OCI-M1 (cell line): Measurements from ENCODE around the gene MEGF9.
"Not testable (repeated sequence)": the region's sequence is repeated elsewhere in the genome, so short reads cannot be mapped to it uniquely, and the experiment has no call there.

Experiments
- DNase-seq: peaks from one replicate; lab custom pipeline; 2025; lab: John Stamatoyannopoulos, UW

MEGF9 gene

DNA sequence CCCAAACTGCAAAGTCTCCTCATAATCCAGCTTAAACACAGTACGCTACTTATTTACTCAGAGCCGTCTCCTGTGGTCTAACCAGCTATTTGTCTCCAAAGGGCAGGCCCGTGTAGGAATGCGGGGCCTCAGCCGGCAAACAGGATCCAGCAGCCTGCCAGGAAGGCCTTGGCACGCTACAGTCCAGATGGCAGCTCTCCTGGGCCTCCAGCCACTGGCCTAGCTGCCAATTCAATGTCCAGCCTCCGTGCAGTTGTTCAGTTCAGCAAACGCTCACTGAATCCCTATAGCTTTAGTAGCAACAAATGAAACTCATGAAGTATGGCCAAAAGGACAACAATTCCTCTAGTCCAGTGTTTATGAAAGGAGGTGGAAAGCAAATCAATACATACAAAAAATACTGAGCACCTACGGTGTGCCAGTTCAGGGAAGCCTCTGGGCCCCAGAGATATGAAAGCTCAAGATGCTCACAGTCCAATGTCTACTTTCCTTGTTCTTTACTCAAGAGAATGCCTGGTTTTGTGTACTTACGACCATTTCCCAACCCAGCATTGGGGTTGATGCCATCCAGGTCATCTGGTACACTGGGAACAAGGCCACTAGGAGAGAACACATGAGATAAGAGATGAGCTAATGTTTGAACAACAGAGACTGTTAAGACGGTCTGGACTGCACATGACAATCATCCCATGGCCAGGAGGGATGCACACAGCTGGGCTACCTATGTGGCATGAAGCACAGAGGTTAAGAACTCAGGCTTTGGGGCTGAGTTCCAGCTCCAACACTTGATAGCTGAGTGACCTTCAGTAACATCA, 142.6 kb downstream of the MEGF9 start:
- DNase-seq: no peak

DNA sequence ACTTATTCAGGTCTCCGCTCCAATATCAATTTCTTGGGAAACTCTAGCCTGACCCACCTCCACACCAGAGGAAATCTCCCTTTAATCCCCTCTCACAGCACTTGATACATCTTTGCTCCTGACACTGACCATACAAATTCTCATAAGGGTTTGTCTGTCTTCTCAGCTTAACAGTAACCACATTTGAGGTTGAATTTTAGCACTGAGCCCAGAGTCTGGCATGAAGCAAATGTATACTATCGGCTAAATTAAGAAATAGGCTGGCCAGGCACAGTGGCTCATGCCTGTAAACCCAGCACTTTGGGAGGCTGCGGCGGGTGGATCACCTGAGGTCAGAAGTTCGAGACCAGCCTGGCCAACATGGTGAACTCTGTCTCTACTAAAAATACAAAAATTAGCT, 144.0 kb downstream of the MEGF9 start:
- no peak for DNase-seq

DNA sequence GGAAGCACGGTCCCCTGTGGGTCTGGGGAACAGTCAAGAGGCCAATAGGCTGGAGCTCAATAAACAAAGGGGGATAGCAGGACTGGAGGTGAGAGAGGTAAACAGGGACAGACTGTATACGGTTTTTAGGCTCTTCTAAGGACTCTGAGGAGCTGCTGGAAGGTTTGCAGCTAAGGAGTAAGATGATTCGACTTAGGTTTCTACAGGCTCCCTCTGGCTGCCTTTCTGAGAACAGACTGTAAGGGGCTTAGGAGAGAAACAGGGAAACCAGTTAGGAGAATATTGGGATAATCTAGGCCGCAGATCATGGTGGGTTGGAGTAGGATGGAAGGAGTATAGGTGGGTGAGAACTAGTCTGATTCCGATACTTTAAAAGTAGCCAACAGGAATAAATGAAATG, 144.7 kb downstream of the MEGF9 start:
- DNase-seq: no peak

DNA sequence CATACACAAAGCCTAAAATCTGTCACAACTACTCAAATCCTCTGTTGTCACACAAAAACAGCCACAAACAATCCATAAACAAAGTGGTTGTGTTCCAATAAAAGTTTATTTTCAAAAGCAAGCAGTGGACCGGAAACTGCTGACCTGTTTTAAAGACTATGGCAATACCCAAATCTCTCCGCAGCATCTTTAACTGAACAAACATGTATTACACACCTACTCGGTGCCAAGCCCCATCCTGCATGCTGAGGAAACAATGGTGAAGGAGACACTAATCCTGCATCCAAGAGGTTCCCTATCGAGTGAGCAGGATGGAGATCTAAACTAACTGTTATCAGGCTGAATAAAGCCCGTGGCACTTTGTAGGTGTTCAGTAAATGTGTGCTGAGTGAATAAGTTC, 145.5 kb downstream of the MEGF9 start:
- no peak for DNase-seq

DNA sequence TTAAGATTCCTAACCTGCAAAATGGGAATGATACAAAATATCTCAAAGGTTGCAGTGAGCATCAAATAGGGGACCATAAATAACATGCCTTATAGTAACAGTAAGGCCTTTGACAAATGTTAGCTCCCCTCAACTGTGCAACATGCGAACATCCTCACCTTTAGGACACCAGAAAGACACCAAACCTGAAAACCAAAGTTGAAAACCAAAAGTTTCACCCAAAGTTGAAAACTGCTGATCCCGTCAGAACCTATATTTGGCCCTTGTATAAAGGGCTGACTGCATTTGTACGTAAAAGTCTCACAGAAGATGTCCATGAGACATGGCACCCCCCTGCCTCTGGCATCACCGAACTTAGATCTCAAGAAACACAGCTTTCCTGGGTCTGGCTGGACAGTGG, 146.4 kb downstream of the MEGF9 start:
- no peak for DNase-seq

DNA sequence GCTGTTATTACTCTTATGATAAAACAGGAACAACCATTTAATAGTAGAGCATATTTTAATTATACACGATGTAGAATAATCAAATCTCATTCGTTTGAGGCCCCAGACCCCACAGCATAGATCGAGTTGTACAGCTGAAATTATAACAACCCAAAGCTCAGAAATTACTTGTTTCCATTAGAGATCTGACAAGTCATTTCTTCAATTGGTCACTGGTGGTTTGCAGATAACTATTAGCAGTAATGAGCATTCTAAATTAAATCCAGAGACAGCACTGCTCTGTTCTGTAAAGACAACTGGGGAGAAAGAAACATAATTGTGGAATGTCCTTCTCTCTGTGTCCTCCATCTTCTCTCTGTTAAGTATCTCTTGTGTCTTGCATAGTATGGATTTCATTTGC, 147.2 kb downstream of the MEGF9 start:
- DNase-seq: no peak

DNA sequence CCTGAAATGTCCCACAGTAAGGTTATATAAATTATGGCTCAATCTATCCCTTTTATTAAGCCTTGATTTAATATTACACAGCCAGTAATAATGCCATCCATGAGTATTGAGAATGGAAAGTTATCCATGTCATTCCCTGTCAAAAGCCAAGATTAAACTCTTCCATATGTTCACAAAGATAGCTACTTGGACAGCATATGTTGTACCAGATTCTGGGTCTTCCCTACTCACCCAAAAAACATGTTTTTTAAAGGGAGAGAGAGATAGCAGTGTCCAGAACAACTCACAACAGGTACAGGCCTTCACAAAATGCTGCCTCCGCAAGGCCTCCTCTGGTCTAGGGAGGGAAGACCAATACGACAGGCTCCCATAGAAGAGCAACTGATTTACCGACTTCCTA, 149.7 kb downstream of the MEGF9 start:
- DNase-seq: no peak

DNA sequence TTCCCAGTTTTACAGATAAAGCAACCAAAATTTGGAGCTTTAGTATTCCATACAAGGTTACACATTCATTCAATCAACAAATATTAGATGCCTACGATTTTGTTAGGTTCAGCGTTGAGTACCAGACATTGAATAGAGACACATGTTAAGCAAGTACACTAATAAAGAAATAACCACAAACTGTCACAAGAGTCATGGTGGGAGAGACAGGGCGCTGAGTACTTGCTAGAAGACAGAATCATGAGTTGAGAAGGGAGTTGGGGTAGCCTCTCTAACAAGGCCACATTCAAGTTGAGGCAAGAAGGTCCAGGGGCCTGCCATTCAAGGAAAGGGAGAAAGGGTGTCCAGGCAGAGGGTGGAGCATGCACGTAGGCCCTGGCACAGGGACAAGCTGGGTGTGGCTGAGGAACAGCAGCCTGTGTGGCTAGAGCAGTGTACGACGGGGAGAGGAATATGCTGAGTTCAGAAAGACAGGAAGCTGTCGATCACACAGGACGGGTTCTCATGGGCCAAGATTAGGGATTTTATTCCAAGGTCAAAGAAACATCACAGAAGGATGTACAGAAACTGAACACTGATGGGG, 151.3 kb downstream of the MEGF9 start:
- DNase-seq: no peak

DNA sequence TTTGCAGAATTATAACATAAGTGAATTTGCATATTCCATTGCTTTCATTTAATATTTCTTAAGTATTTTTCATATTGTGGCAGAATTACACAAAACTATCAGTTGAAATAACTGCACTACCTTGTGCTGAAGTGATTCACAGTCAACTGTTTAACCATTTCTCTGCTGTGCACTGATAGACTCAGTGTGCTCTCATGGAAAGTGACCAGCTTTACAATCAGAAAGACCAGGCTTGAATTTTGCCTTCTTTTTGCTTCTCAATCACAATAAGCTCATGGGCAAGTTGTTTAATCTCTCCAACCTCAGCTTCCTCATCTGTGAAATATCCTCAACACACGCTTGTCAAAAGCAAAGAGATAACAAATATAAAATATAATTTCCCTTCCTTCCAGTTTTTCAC, 152.6 kb downstream of the MEGF9 start:
- DNase-seq: peak; percentile 76

DNA sequence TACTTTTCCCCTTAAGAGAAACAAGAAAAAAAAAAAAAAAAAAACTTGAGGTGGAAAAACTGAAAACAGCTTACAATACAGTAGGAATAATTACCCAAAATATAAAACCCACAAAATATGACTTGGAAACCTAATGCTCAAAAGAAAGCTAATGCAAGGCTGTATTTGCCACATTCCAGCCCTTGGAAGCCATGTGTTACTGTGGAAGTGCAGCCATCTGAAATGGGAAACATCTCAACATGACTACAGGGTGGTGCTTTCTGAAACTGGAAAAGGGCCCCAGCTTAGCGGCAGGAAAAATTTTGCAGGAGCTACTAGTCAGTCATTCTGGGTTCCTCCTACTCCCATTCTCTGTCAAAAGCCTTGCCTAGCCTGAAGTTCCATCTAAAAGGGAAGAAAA, 154.7 kb downstream of the MEGF9 start:
- DNase-seq: no peak

DNA sequence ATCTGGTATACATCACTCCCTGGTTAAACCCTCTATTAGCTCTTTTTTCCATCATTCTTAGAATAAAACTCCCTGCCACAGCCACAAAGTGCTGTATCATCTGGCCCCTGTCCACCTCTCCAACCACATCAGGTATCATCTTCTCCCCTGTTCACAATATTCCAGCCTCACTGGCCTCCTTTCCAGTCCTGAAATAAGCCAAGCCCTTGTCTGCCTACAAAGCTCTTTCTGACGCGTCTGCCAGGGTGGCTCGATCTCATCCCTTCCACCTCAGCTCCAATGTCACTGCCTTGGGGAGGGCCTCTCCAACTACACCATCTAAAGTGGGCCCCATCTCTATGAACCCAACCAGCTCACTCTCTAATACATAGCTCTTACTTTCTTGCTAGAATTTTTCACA, 155.8 kb downstream of the MEGF9 start:
- DNase-seq: no peak

DNA sequence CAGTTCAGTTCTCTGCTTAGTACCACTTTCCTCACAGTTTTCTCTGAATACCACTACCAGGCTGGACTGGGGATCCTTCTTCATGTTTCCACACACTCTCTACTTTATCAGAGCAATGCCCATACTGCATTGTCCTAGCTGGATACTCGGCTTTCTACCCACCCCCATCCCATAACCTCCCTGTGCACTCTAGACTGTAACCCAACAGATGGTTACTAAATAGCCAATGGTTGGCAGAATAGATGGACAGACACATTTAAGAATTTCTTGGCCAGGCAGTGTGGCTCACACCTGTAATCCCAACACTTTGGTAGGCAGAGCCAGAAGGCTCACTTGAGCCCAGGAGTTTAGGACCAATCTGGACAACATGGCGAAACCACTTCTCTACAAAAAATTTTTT, 157.1 kb downstream of the MEGF9 start:
- DNase-seq: no peak

DNA sequence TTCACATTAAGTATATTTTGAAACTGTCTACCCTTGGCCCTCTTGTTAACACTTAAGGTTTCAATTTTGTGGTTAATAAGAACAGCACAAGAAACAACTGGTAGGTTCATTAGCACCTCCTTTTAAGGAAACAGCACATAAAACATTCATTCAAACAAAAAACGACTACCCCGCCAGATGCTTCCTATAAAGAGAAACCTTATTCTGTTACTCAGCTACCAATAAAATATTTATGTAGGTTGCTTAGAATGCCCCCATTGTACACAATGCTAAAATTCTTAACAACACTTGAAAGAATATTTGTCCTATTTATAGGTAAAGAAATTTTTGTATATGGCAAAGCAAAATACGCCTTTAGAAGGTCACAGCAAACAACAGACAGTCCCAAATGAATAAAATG, 157.5 kb downstream of the MEGF9 start:
- no peak for DNase-seq

DNA sequence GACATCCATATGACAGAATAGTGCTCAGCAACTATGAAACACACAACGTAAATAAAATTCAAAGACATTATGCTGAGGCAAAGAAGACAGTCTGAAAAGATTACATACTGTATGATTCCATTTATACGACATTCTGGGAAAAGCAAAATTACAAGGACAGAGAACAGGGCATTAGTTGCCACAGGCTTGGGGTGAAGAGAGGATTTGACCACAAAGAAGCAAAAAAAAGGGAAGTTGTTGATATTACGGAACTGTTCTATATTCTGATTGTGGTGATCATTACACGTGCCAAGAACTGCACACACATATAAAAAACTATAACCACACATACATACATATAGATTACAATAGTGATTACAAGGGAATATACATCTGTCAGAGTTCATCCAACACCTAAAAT, 158.4 kb downstream of the MEGF9 start:
- DNase-seq: peak; percentile 76

DNA sequence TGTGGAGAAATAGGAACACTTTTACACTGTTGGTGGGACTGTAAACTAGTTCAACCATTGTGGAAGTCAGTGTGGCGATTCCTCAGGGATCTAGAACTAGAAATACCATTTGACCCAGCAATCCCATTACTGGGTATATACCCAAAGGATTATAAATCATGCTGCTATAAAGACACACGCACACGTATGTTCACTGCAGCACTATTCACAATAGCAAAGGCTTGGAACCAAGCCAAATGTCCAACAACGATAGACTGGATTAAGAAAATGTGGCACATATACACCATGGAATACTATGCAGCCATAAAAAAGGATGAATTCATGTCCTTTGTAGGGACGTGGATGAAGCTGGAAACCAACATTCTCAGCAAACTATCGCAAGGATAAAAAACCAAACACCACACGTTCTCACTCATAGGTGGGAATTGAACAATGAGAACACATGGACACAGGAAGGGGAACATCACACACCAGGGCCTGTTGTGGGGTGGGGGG, 162.0 kb downstream of the MEGF9 start:
- DNase-seq: not testable (repeated sequence)
